HepG2 (cell line): Measurements from ENCODE around the gene ZNFX1. TPM values are rescaled to one million over a fixed set of nuclear protein-coding genes. Genes with fewer than 3 reads are reported as not detected.

Experiments used
- AKAP8 ChIP-seq: sonication (generic); formaldehyde crosslinking; IDR thresholded peaks from 2 replicates; pipeline ENCODE4 v1.5.1; 2020; ENCODE audit warnings: mild to moderate bottlenecking, missing genetic modification reagents
- DNMT3B ChIP-seq: conservative IDR thresholded peaks from 2 replicates; pipeline ENCODE4 v1.6.1; 2016; ENCODE audit warnings: missing biosample characterization, control low read depth
- NFE2L1 ChIP-seq: sonication (generic); formaldehyde crosslinking; IDR thresholded peaks from 2 replicates; pipeline ENCODE4 v1.4.0; 2020; ENCODE audit warnings: missing genetic modification reagents, mild to moderate bottlenecking, borderline replicate concordance
- POGZ ChIP-seq: sonication (generic); formaldehyde crosslinking; IDR thresholded peaks from 2 replicates; pipeline ENCODE4 v1.4.0; 2020; ENCODE audit warnings: mild to moderate bottlenecking, missing genetic modification reagents
- SSRP1 ChIP-seq: IDR thresholded peaks from 2 replicates; pipeline ENCODE4 v1.6.1; 2016; ENCODE audit warnings: control low read depth
- ZNF432 ChIP-seq: sonication (generic); formaldehyde crosslinking; IDR thresholded peaks from 2 replicates; pipeline ENCODE4 v1.5.0; 2020; ENCODE audit warnings: missing genetic modification reagents, mild to moderate bottlenecking, borderline replicate concordance
- ZNF589 ChIP-seq: sonication (generic); formaldehyde crosslinking; conservative IDR thresholded peaks from 2 replicates; pipeline ENCODE4 v1.8.0; 2022; ENCODE audit warnings: mild to moderate bottlenecking, moderate library complexity, missing genetic modification reagents
- polyA plus RNA-seq, 8 experiments: library from polyadenylated mRNA; depleted of rRNA in 3 of 8; stranded (reverse) in 7 of 8; unstranded in 1 of 8; fragments of >200 nt; fragmentation: Illumina TruSeq in 4 of 8; extraction: Trizol in 4 of 8; gene quantifications; 2 replicates each; pipeline versions ENCODE4 v1.2.1 to v1.2.3, GENCODE V29; 2011 to 2016; ENCODE audit warnings: low read depth in 4 of 8, missing spikeins in 1 of 8, mixed read lengths in 1 of 8; ENCODE audit not compliant: insufficient read depth in 1 of 8
- total RNA-seq, 5 experiments: library from RNA; depleted of rRNA; stranded (reverse); fragments of >200 nt; fragmentation: Illumina TruSeq; extraction: Trizol; gene quantifications; 2 replicates each; pipeline ENCODE4 v1.2.3, GENCODE V29; 2016; ENCODE audit warnings: low read depth in 1 of 5
- TF ChIP-seq, protein P1 (sequence below): sonication (generic); formaldehyde crosslinking; IDR thresholded peaks from 2 replicates; pipeline ENCODE4 v1.5.1; 2020; ENCODE audit warnings: mild to moderate bottlenecking, missing genetic modification reagents, moderate library complexity
- TF ChIP-seq, protein P2 (sequence below): sonication (generic); formaldehyde crosslinking; IDR thresholded peaks from 2 replicates; pipeline ENCODE4 v1.4.0; 2020; ENCODE audit warnings: missing genetic modification reagents, borderline replicate concordance

ZNFX1 gene
- total and polyA plus RNA-seq, 2 of the 13 experiments (the other 11 are each of a cell fraction or from before 2014, with no cell fraction given) = 2.9 to 11.1 TPM

DNA sequence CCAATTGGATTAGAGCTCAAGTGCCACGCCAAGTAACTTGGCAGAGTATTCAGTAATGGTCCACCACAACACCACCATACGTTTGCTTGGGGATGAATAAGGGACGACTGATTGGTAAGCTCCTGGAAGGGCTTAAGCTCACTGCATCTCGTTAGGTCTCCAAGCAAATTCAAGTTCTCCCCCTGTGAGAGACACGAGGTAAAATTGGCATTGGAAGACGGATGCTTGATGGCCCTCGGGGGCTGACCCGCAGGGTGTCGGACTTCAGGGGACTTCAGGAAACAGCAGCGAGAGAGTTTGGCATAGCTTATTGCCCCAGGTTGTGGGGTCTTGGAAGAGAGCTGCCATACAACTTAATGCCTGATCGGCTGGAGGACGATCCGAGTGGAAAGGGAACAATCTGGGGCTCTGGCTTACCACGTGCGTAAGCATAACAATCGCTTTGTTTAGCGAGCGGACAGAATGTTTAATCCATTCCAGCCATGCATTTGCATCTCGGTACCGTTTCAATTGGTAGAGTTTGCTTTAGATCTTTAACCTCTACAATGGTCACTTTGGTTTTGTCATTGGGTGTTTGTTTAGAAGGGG, 4.8 kb upstream of the ZNFX1 start (continued):
- TF ChIP-seq DNMT3B (CRISPR knock-in tag) = 0 out of 2 replicates have a peak, but pooled peaks have one; percentile 81
- peak; percentile 90; the same call in 1 of the 2 replicates for TF ChIP-seq SSRP1 (CRISPR knock-in tag)
- 0 out of 2 replicates have a peak, but pooled peaks have one; percentile 43 for TF ChIP-seq ZNF589 (CRISPR knock-in tag)
- TF ChIP-seq POGZ (CRISPR knock-in tag) = no peak
- no peak for TF ChIP-seq ZNF432 (CRISPR knock-in tag)
- no peak for TF ChIP-seq NFE2L1 (CRISPR knock-in tag)
- TF ChIP-seq, protein P1, sequence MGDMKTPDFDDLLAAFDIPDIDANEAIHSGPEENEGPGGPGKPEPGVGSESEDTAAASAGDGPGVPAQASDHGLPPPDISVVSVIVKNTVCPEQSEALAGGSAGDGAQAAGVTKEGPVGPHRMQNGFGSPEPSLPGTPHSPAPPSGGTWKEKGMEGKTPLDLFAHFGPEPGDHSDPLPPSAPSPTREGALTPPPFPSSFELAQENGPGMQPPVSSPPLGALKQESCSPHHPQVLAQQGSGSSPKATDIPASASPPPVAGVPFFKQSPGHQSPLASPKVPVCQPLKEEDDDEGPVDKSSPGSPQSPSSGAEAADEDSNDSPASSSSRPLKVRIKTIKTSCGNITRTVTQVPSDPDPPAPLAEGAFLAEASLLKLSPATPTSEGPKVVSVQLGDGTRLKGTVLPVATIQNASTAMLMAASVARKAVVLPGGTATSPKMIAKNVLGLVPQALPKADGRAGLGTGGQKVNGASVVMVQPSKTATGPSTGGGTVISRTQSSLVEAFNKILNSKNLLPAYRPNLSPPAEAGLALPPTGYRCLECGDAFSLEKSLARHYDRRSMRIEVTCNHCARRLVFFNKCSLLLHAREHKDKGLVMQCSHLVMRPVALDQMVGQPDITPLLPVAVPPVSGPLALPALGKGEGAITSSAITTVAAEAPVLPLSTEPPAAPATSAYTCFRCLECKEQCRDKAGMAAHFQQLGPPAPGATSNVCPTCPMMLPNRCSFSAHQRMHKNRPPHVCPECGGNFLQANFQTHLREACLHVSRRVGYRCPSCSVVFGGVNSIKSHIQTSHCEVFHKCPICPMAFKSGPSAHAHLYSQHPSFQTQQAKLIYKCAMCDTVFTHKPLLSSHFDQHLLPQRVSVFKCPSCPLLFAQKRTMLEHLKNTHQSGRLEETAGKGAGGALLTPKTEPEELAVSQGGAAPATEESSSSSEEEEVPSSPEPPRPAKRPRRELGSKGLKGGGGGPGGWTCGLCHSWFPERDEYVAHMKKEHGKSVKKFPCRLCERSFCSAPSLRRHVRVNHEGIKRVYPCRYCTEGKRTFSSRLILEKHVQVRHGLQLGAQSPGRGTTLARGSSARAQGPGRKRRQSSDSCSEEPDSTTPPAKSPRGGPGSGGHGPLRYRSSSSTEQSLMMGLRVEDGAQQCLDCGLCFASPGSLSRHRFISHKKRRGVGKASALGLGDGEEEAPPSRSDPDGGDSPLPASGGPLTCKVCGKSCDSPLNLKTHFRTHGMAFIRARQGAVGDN (CRISPR knock-in tag) = peak; percentile 31
- TF ChIP-seq AKAP8 (CRISPR knock-in tag) = peak; percentile 65; the same call in 1 of the 2 replicates
- TF ChIP-seq, protein P2, sequence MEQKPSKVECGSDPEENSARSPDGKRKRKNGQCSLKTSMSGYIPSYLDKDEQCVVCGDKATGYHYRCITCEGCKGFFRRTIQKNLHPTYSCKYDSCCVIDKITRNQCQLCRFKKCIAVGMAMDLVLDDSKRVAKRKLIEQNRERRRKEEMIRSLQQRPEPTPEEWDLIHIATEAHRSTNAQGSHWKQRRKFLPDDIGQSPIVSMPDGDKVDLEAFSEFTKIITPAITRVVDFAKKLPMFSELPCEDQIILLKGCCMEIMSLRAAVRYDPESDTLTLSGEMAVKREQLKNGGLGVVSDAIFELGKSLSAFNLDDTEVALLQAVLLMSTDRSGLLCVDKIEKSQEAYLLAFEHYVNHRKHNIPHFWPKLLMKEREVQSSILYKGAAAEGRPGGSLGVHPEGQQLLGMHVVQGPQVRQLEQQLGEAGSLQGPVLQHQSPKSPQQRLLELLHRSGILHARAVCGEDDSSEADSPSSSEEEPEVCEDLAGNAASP (CRISPR knock-in tag) = no peak
